HuH-7.5 (cell line): ENCODE data around the gene EFEMP1.

Experiments
- DNase-seq: peaks from one replicate; pipeline ENCODE4 v3.0.0; 2011; ENCODE audit warnings: low spot score

Gene EFEMP1

GRCh38 chr2:55896633-55897032 is 26.9 kb downstream of the EFEMP1 start:
- DNase-seq: no peak

- DNase-seq: no peak
Measured at GRCh38 chr2:55894720-55895119, 28.9 kb downstream of the EFEMP1 start.

- DNase-seq: no peak
Measured at GRCh38 chr2:55891671-55892094, 31.9 kb downstream of the EFEMP1 start.

- no peak for DNase-seq
Measured at GRCh38 chr2:55888936-55889335, 34.6 kb downstream of the EFEMP1 start.

GRCh38 chr2:55887901-55888624 is 35.5 kb downstream of the EFEMP1 start:
- DNase-seq: no peak

- no peak for DNase-seq
Measured at GRCh38 chr2:55887351-55887750, 36.2 kb downstream of the EFEMP1 start.

GRCh38 chr2:55885944-55886281 is 37.7 kb downstream of the EFEMP1 start:
- DNase-seq: no peak

- DNase-seq: no peak
Measured at GRCh38 chr2:55885127-55885943, 38.2 kb downstream of the EFEMP1 start.

- no peak for DNase-seq
Measured at GRCh38 chr2:55883829-55884228, 39.8 kb downstream of the EFEMP1 start.

GRCh38 chr2:55883357-55883756 is 40.2 kb downstream of the EFEMP1 start:
- DNase-seq: no peak

GRCh38 chr2:55882954-55883353 is 40.6 kb downstream of the EFEMP1 start:
- no peak for DNase-seq

- DNase-seq: no peak
Measured at GRCh38 chr2:55880416-55881143, 43.0 kb downstream of the EFEMP1 start.

GRCh38 chr2:55879976-55880375 is 43.6 kb downstream of the EFEMP1 start:
- no peak for DNase-seq

- no peak for DNase-seq
Measured at GRCh38 chr2:55877087-55877436, 46.5 kb downstream of the EFEMP1 start.

- no peak for DNase-seq
Measured at GRCh38 chr2:55876429-55877086, 47.0 kb downstream of the EFEMP1 start.

GRCh38 chr2:55875434-55876135 is 48.0 kb downstream of the EFEMP1 start:
- DNase-seq: no peak

GRCh38 chr2:55874338-55874737 is 49.2 kb downstream of the EFEMP1 start:
- no peak for DNase-seq

- no peak for DNase-seq
Measured at GRCh38 chr2:55871637-55872036, 51.9 kb downstream of the EFEMP1 start.

- DNase-seq: no peak
Measured at GRCh38 chr2:55869637-55870325, 53.8 kb downstream of the EFEMP1 start.

GRCh38 chr2:55865096-55865835 is 58.3 kb downstream of the EFEMP1 start:
- DNase-seq: no peak
